H1 (cell line): ENCODE measurements around the gene MLEC.

Experiments used
- EZH2 ChIP-seq: fragments of 200-600 bp; sonication (generic); IDR thresholded peaks from 2 replicates; pipeline ENCODE4 v1.7.1; 2012; ENCODE audit warnings: low read depth, mild to moderate bottlenecking, moderate library complexity, low read length, inconsistent platforms; ENCODE audit not compliant: severe bottlenecking
- RXRA ChIP-seq: IDR thresholded peaks from 2 replicates; pipeline ENCODE4 v1.6.1; 2011; ENCODE audit warnings: low read depth, mild to moderate bottlenecking, low read length, moderate library complexity; ENCODE audit not compliant: insufficient read depth
- YY1 ChIP-seq: IDR thresholded peaks from 2 replicates; pipeline ENCODE4 v1.6.1; 2011; ENCODE audit warnings: low read depth, mild to moderate bottlenecking, low read length

DNA sequence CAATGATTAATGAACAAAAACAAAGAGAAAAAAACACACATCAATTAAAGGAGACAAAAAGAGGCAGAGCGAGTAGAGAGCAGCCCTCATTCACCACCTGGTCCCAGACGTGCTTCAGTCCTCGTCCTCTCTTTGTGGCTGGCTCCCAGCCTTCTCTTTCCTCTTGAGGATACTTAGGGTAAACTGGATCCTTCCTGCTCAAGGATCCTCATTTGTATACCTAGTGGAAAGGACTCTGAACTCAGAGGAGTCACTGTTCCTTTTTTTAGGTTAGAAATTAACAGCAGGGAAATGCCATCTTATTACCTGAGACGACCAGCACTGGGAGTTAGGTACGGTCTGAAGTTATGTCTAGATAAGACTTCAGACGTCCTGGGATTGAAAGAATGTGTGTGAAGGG lies 9.7 kb downstream of the MLEC start:
- TF ChIP-seq RXRA (no peak), YY1 (no peak), EZH2 (no peak)
